Measurements from ENCODE around the gene ODC1.

ODC1 gene

DNA sequence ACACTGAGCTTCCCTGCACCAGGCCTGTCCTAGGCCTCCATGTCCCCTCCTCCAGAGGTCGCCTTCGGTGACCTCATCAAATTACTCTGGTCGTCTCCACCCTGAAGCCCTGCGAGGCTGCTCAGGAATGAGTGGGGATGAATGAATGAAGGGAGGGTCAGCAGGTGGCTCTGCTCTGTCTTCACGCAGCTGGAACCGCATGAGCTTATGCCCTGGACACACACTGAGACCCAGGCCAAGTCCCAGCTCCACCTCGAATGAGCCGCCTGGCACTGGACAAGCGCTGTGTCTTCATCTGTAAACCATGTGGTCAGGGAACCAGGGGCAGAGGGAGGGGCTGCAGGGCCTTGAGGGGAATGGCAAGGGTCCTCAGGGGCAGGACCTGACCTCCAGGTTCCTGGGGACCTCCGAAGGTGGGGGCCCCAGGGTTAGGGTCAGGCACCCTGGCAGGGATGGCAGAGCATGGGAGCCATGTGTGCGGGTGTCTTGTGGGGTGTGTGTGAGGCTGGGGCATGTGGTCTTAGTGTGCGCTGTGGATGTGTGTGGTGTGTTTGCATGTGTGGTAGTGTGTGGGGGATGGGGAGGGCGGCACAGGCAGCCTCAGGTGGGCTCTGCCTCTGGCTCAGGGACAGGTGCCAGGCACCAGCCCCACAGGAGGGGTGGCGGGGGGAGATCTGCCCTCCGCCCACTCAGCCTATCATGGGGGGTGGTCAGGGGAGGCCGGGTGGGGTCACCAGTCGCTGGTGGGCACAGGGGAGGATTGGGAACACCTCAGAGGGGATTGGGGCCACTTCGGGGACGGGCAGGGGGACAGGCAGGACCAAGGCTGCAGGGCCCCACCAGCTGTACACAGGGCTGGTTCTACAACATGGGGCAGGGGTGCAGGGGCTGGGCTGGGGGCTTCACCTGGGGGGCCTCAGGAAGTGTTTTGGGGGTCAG lies 13.9 kb downstream of the ODC1 start:
- H3K36me3 ChIP-seq (ENCODE audit: control insufficient read depth, insufficient read depth, low read length) = no peaks in the 10 kb centered on the region
- no peaks in the 10 kb centered on the region for H3K27me3 ChIP-seq (replicated peaks; ENCODE audit: control insufficient read depth, insufficient read depth, low read length)
- H3K4me3 ChIP-seq (replicated peaks; ENCODE audit: low read depth, low read length) = no peak overlapping the region
- DNase-seq (ENCODE audit: extremely low read depth, insufficient read length) = no peak
- TF ChIP-seq, protein P1, sequence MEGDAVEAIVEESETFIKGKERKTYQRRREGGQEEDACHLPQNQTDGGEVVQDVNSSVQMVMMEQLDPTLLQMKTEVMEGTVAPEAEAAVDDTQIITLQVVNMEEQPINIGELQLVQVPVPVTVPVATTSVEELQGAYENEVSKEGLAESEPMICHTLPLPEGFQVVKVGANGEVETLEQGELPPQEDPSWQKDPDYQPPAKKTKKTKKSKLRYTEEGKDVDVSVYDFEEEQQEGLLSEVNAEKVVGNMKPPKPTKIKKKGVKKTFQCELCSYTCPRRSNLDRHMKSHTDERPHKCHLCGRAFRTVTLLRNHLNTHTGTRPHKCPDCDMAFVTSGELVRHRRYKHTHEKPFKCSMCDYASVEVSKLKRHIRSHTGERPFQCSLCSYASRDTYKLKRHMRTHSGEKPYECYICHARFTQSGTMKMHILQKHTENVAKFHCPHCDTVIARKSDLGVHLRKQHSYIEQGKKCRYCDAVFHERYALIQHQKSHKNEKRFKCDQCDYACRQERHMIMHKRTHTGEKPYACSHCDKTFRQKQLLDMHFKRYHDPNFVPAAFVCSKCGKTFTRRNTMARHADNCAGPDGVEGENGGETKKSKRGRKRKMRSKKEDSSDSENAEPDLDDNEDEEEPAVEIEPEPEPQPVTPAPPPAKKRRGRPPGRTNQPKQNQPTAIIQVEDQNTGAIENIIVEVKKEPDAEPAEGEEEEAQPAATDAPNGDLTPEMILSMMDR (IDR thresholded peaks at IDR 0.05; ENCODE audit: insufficient read depth, low read length, poor library complexity, severe bottlenecking) = no peak

DNA sequence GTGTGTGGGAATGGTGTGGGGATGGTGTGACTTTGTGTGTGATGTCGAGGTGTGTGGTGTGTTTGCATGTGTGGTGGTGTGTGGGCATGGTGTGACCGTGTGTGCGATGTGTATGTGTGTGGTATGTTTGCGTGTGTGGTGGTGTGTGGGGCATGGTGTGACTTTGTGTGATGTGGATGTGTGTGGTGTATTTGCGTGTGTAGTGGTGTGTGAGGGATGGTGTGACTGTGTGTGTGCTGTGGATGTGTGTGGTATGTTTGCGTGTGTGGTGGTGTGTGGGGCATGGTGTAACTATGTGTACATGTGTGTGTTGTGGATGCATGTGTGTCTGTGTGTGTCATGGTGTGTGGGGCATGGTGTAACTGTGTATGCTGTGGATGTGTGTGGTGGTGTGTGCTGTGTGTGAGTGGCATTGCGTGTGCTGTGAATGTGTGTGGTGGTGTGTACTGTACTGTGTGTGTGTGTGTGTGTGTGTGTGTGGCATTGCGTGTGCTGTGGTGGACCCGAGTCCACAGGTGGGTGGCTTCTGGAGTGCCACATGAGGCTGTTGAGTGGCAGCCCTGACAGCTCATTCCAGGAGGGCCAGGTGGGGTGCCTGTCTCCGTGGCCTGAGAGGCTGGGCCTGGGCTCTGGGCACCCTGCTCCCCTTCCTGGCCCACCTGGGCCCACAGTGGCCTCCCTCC lies 14.7 kb downstream of the ODC1 start:
- no peak for DNase-seq (ENCODE audit: extremely low read depth, insufficient read length)
- Histone ChIP-seq H3K27me3 (replicated peaks; ENCODE audit: control insufficient read depth, insufficient read depth, low read length) (no peaks in the 10 kb centered on the region), H3K36me3 (ENCODE audit: control insufficient read depth, insufficient read depth, low read length) (no peaks in the 10 kb centered on the region), H3K4me3 (replicated peaks; ENCODE audit: low read depth, low read length) (no peak overlapping the region)
- TF ChIP-seq, protein P1 (IDR thresholded peaks at IDR 0.05; ENCODE audit: insufficient read depth, low read length, poor library complexity, severe bottlenecking) = no peak

DNA sequence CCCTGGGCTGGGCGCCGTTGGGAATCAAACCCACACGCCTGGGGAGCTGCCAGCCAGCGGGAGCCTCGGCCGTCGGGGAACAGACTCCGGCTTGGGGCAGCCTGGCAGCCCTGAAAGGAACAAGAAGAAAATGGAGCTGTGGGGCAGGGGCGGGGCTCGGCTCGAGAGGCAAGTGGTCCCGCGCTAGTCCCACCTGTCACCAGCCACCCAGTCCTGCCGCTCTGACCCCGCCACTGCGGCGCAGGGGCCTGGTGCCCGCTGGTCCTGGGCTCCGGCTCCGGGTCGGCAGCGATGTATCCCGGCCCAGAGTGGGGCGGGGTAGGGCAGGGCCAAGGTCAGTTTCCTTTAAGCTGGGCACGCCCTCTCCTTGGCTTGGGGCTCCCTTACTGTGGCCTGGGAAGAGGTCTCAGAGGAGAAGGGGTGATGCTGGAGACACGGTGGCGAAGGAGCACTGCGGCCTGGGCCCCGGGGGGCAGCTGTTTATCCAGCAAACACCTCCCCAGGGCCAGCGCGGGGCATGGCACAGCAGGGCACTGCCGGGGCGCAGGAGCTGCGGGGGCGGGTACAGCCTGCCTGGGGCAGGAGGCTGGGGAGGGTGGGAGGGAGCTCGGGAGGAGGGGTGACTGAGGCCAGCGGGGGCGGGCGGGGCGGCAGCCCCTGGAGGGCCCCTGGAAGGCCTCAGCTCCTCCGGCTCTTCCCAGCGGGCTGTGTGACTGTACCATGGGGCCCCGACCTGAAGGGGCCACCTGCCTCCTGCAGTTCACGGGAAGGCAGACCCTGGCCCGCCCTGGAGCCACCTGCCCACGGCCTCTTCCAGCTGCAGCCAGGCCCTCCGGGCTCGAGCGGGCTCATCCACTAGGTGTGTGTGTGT lies 15.6 kb downstream of the ODC1 start:
- no peaks in the 10 kb centered on the region for H3K36me3 ChIP-seq (ENCODE audit: control insufficient read depth, insufficient read depth, low read length)
- TF ChIP-seq, protein P1 (IDR thresholded peaks at IDR 0.05; ENCODE audit: insufficient read depth, low read length, poor library complexity, severe bottlenecking) = no peak
- no peak for DNase-seq (ENCODE audit: extremely low read depth, insufficient read length)
- no peaks in the 10 kb centered on the region for H3K27me3 ChIP-seq (replicated peaks; ENCODE audit: control insufficient read depth, insufficient read depth, low read length)
- no peak overlapping the region; the same call in 1 of the 2 replicates for H3K4me3 ChIP-seq (replicated peaks; ENCODE audit: low read depth, low read length)

DNA sequence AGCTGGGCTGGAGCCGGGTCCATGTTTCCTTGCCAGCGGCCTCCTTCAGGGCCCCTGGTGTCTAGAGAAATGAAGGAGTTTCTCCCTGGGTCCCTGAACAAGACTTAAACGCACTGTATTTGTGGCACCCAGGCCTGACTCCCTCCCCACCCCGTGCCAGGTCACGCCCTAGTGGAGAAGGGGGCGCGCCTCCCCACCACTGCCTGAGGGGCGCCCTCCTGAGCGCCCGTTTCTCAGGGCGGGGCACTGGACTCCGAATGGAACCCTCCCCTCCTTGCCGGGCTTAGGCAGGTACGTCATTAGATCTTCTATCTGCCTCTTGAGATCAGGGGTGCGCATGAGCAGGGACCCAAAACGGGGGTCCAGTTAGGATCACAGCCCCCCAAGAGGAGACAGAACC lies 16.3 kb downstream of the ODC1 start:
- Histone ChIP-seq H3K27me3 (replicated peaks; ENCODE audit: control insufficient read depth, insufficient read depth, low read length) (no peaks in the 10 kb centered on the region), H3K4me3 (replicated peaks; ENCODE audit: low read depth, low read length) (no peak overlapping the region), H3K36me3 (ENCODE audit: control insufficient read depth, insufficient read depth, low read length) (no peaks in the 10 kb centered on the region)
- no peak for DNase-seq (ENCODE audit: extremely low read depth, insufficient read length)
- TF ChIP-seq, protein P1 (IDR thresholded peaks at IDR 0.05; ENCODE audit: insufficient read depth, low read length, poor library complexity, severe bottlenecking) = no peak

DNA sequence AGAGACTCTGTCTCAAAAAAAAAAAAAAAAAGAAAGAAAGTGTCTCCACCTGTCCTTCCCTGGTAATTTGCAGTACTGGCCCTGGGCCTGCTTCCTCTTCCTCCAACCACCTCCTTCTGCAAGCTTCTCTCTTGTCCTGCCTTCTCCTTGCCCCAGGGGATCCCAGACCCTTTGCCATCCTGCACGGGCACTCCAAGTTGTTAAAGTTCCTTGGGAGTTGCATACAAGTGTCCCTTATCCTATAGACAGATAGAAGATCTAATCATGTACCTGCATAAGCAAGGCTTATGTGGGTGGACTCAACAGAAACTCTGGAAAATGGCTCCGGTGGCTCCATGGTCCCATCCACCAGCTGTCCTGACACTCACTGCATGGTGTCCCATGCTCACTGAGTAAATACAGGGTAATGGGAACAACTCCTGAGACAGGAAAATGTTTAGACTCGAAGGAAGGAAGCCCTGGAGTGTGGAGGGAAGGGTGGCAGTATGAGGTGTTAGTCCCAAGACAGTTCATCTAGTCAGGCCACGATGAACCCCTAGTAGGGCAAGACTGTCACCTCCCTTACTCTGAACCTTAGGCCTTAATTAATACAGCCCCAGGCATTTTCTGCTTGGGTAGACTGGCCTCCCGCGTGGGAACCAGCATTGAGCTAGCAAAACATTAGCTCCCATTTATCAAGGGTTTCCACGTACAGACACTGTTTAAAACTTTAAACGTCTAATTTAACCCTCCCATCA lies 17.1 kb downstream of the ODC1 start:
- H3K27me3 ChIP-seq (replicated peaks; ENCODE audit: control insufficient read depth, insufficient read depth, low read length) = no peaks in the 10 kb centered on the region
- TF ChIP-seq, protein P1 (IDR thresholded peaks at IDR 0.05; ENCODE audit: insufficient read depth, low read length, poor library complexity, severe bottlenecking) = no peak
- no peak overlapping the region for H3K4me3 ChIP-seq (replicated peaks; ENCODE audit: low read depth, low read length)
- no peak for DNase-seq (ENCODE audit: extremely low read depth, insufficient read length)
- no peaks in the 10 kb centered on the region for H3K36me3 ChIP-seq (ENCODE audit: control insufficient read depth, insufficient read depth, low read length)

Data from GM06990 (cell line).